Skeletal muscle tissue (tissue), 4 donors: ENCODE measurements around the gene PRKX. TPM values are rescaled to one million over a fixed set of nuclear protein-coding genes. Genes with fewer than 3 reads are reported as not detected.
"Not testable (repeated sequence)": the region's sequence is repeated elsewhere in the genome, so short reads cannot be mapped to it uniquely, and the experiment has no call there.

Experiments
- H3K27ac ChIP-seq: one replicate; pipeline ENCODE4 v1.7.0; 2013; ENCODE audit warnings: mild to moderate bottlenecking, low read depth, low read length, inconsistent platforms
- H3K27me3 ChIP-seq, 3 donors: one replicate each; pipeline ENCODE4 v1.7.0; 2013; ENCODE audit warnings: low read length in 3 of 3; ENCODE audit not compliant: control insufficient read depth in 3 of 3, insufficient read depth in 3 of 3
- H3K36me3 ChIP-seq, 3 donors: one replicate each; pipeline ENCODE4 v1.7.0; 2013; ENCODE audit warnings: low read length in 3 of 3; ENCODE audit not compliant: control insufficient read depth in 3 of 3, insufficient read depth in 3 of 3
- H3K4me1 ChIP-seq, 3 donors: one replicate each; pipeline ENCODE4 v1.7.0; 2013; ENCODE audit warnings: low read length in 3 of 3, mild to moderate bottlenecking in 3 of 3; ENCODE audit not compliant: control insufficient read depth in 3 of 3, insufficient read depth in 3 of 3
- H3K4me3 ChIP-seq, 3 donors: one replicate each; pipeline ENCODE4 v1.7.0; 2013; ENCODE audit warnings: low read length in 3 of 3
- H3K9ac ChIP-seq, 3 donors: one replicate each; pipeline ENCODE4 v1.7.0; 2013; ENCODE audit warnings: low read length in 3 of 3, mild to moderate bottlenecking in 3 of 3, moderate library complexity in 2 of 3, low read depth in 1 of 3
- H3K9me3 ChIP-seq, 3 donors: one replicate each; pipeline ENCODE4 v1.7.0; 2013; ENCODE audit warnings: low read length in 3 of 3; ENCODE audit not compliant: control insufficient read depth in 3 of 3
- total RNA-seq: library from RNA; depleted of rRNA; stranded (reverse); fragments of >200 nt; gene quantifications from one replicate; pipeline ENCODE4 v1.2.3, GENCODE V29; 2014
- donor health status: Osteomylitis.

PRKX gene
- total RNA-seq, 1 donor from 2014 or later, result 6.3 TPM

DNA sequence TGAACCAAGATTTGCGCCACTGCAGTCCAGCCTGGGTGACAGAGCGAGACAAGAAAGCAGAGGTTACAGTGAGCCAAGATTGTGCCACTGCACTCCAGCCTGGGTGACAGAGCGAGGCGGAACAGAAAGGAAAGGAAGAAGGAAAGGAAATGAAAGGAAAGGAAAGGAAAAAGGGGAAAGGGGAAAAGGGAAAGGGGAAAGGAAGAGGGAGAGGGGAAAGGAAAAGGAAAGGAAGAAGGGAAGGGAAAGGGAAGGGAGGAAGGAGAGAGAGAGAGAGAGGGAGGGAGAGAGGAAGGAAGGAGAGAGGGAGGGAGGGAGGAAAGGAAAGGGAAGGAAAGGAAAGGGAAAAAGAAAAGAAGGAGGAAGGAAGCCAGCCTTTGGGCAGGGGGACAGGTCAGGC lies 76.6 kb downstream of the PRKX start:
- H3K36me3 ChIP-seq, result no peaks in the 10 kb centered on the region
- H3K4me3 ChIP-seq, result no peak overlapping the region
- no peaks in the 10 kb centered on the region for H3K27me3 ChIP-seq
- no peaks in the 10 kb centered on the region for H3K9me3 ChIP-seq
- H3K4me1 ChIP-seq, result no peaks in the 10 kb centered on the region
- no peak overlapping the region for H3K27ac ChIP-seq
- no peak overlapping the region for H3K9ac ChIP-seq

DNA sequence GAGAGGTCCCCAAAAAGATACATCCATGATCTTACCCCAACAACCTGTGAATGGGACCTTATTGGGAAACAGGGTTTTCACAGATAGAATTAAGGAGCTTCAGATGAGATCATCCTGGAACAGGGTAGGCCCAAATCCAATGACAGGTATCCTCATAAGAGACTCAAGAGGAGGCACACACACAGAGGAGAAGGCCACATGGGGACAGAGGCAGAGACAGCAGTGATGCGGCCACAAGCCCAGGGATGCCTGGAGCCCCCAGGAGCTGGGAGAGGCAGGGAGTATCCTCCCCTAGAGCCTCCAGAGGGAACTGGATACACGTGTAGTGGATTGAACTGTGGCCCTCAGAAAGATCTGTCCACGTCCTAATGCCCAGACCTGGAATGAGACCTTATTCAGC lies 82.3 kb downstream of the PRKX start:
- H3K4me1 ChIP-seq, result no peaks in the 10 kb centered on the region
- H3K27me3 ChIP-seq, result no peaks in the 10 kb centered on the region
- H3K27ac ChIP-seq, result no peak overlapping the region
- no peak overlapping the region for H3K4me3 ChIP-seq
- H3K9ac ChIP-seq, result no peak overlapping the region
- no peaks in the 10 kb centered on the region for H3K36me3 ChIP-seq
- no peaks in the 10 kb centered on the region for H3K9me3 ChIP-seq

DNA sequence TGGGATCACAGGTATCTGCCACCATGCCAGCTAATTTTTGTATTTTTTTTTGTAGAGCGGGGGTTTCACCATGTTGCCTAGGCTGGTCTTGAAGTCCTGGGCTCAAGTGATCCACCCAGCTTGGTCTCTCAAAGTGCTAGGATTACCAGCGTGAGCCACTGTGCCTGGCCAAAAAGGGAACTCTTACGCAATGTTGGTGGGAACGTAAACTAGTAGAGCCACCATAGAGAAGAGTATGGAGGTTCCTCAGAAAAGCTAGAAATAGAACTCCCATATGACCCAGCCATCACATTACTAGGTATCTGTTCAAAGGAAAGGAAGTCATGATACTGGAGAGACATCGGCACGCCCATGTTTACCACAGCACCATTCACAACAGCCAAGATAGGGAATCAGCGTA lies 85.9 kb downstream of the PRKX start:
- Histone ChIP-seq H3K27me3 (no peaks in the 10 kb centered on the region), H3K9me3 (no peaks in the 10 kb centered on the region), H3K4me1 (no peaks in the 10 kb centered on the region), H3K4me3 (no peak overlapping the region), H3K36me3 (no peaks in the 10 kb centered on the region), H3K9ac (no peak overlapping the region), H3K27ac (no peak overlapping the region)

DNA sequence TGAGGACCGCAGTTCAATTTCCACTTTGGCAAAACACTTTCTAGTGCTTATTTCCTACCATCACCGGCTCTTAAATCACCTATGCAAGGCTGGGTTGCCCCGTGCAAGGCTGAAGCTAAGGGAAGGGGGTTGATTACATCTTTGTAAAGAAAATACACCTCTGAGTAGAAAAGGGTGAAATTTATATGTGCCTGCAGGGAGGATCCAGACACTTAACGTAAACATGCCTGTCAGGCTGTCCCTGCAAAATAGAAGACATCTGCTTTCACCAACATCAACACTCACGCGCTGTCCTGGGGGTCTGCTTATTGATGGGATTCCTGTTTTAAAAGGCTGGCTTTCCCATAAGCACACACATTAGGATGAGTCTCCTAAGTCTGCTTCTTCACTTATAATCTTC lies 92.0 kb downstream of the PRKX start:
- H3K4me3 ChIP-seq, result no peak overlapping the region
- H3K36me3 ChIP-seq, result no peaks in the 10 kb centered on the region
- no peaks in the 10 kb centered on the region for H3K9me3 ChIP-seq
- no peaks in the 10 kb centered on the region for H3K27me3 ChIP-seq
- no peak overlapping the region for H3K27ac ChIP-seq
- no peak overlapping the region for H3K9ac ChIP-seq
- no peaks in the 10 kb centered on the region for H3K4me1 ChIP-seq

DNA sequence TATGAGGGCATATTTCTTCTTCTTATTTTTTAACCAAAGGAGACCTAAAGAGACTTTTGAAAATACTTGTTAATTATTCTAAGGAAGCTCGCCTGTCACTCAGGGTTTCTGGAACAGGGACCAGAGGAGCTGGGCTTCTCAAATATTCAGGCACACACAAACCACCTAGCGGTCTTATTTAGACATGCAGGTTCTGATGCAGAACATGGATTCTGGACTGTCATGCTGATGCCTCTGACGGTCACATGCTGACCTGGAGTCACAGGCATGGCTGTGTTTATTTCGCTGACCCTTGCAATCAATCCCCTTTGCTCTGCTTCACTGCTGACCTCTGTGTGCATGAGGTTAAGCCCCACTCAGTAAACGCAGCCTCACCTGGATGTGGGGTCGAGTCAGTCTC lies 101.7 kb downstream of the PRKX start:
- not testable (repeated sequence) for H3K4me3 ChIP-seq, H3K27me3 ChIP-seq, H3K27ac ChIP-seq, H3K9ac ChIP-seq, H3K4me1 ChIP-seq, H3K9me3 ChIP-seq, H3K36me3 ChIP-seq

DNA sequence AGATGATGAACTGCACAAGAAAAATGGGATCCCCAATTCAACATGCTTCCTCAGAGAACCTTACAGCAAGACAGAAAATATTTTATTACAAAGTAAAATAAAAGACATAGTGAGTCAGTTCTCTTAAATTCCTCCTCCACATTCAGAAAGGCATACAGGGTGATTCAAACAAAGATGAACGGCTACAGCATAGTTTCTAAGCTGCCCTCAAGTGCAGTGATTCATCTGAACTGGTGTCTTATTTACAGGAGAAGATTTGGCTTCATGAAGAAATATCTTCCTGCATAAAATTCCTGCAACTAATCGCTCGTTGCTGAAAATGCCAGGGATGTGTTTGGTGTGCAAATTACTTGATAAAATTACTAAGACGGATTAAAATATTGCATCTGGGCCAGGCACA lies 103.6 kb downstream of the PRKX start:
- Histone ChIP-seq H3K27ac (no peak overlapping the region), H3K4me3 (no peak overlapping the region), H3K9me3 (no peaks in the 10 kb centered on the region), H3K4me1 (no peaks in the 10 kb centered on the region), H3K27me3 (no peaks in the 10 kb centered on the region), H3K36me3 (no peaks in the 10 kb centered on the region), H3K9ac (no peak overlapping the region)

DNA sequence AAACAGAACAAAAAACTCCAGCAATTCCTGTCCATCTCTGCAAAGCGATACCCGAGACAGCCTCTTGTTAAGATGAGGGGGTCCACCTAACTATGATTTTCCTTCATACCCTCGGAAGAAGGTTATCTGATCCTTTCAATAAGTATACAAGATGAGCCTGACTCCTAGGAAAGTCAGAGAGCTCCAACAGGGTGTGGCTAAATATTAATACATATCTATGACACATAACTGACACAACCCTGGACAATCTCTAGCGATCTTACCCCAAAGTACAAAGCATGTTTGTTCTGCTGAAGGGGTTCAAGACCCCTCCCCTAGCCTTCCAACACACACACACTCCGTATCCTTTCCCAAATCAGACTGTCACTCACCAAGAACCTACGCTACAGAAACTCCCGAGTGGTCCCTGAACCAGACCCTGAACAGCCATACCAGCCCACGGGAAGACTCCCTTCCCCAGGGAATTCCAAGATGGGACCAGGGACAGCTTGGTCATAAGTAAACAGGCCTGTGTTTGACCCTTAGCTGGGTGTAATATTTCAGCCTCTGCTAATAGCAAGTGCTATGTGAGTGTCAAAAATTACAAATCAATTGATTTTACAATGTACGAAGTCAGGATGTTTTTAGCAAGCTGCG lies 110.3 kb downstream of the PRKX start:
- Histone ChIP-seq H3K9me3 (no peaks in the 10 kb centered on the region), H3K27me3 (no peaks in the 10 kb centered on the region), H3K4me3 (no peak overlapping the region), H3K27ac (no peak overlapping the region), H3K4me1 (no peaks in the 10 kb centered on the region), H3K36me3 (no peaks in the 10 kb centered on the region), H3K9ac (no peak overlapping the region)

DNA sequence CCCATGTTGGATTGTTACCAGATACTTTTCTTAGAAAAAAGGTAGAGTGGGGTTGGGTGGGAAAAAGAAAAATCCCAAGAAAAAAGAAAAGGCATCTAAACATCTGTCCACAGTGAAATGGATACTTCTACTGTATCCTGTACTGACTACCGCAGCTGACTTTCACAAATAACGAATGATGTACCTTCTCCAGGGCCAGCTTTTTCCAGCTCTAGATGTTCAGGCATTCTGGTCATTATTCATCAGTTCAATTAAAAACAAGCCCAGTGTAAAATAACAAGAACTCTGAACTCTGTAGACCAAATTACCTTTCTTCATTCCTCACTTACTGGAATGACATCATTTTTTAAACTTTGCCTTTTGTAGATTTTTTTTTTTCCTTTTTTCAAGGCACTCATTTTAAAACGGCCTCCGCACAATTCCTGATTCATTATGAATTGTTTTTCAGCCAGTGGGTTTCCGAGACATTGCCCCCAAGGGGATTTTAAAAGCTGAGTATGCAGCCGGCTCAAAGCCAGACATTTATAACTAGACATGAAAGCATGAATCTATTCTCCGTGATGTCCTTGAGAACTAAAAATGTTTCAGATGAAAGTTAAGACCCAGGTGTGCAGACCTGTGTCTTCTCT lies 113.5 kb downstream of the PRKX start:
- H3K9ac ChIP-seq, result no peak overlapping the region
- H3K36me3 ChIP-seq, result no peaks in the 10 kb centered on the region
- H3K27ac ChIP-seq, result no peak overlapping the region
- no peaks in the 10 kb centered on the region for H3K9me3 ChIP-seq
- H3K4me1 ChIP-seq, result no peaks in the 10 kb centered on the region
- no peaks in the 10 kb centered on the region for H3K27me3 ChIP-seq
- no peak overlapping the region for H3K4me3 ChIP-seq

DNA sequence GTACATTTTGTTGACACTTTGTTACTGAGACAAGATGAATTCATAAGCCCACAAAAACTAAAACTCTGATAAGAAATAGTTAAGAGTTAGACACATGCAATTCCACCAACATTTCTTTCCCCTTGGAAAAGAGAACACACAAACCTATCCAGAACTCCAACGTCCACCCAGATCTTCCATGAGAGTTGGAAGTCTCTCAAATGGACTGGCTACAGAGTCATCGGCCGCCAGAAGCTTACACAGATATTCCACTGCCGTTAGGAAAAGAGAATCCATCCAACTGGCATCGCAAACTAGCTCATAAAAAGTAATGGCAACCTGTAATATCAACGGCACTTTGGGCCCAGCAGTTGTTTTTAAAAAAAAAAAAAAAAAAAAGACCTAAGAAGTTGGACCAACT lies 114.7 kb downstream of the PRKX start:
- no peaks in the 10 kb centered on the region for H3K27me3 ChIP-seq
- no peak overlapping the region for H3K4me3 ChIP-seq
- no peaks in the 10 kb centered on the region for H3K9me3 ChIP-seq
- H3K27ac ChIP-seq, result no peak overlapping the region
- no peaks in the 10 kb centered on the region for H3K36me3 ChIP-seq
- no peaks in the 10 kb centered on the region for H3K4me1 ChIP-seq
- no peak overlapping the region for H3K9ac ChIP-seq

DNA sequence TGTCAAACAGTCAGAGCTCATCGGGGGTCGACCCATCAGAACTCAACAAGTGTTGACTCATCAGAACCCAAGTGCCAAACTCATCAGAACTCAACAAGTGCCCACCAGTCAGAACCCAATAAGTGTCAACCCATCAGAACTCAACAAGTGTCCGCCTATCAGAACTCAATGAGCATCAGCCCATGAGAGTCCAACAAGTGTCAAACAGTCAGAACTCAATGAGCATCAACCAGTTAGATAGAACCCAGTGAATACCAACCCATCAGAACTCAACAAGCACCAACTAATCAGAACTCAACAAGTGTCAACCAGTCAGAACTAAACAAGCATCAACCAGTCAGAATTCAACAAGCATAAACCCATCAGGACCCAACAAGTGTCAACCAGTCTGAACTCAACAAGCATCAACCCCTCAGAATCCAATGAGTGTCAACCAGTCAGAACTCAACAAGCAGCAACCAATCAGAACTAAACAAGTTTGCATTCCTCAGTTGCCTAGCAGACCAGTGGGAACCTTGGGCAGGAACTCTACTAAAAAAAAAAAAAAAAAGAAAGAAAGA lies 115.3 kb downstream of the PRKX start:
- Histone ChIP-seq H3K4me3 (no peak overlapping the region), H3K27ac (no peak overlapping the region), H3K27me3 (no peaks in the 10 kb centered on the region), H3K36me3 (no peaks in the 10 kb centered on the region), H3K4me1 (no peaks in the 10 kb centered on the region), H3K9me3 (no peaks in the 10 kb centered on the region), H3K9ac (no peak overlapping the region)
